ENCODE results near the gene HAX1.
A peak's percentile ranks its signal among the peaks of the same experiment; 100 is the strongest.
"Not testable (repeated sequence)": the region's sequence is repeated elsewhere in the genome, so short reads cannot be mapped to it uniquely, and the experiment has no call there.

Gene HAX1

GRCh38 chr1:154272999-154273563, 652 bp downstream of the HAX1 start:
- no peak for TF ChIP-seq CTCF (IDR thresholded peaks at IDR 0.05; ENCODE audit: low read length, missing control alignments)
- H3K4me3 ChIP-seq (replicated peaks; ENCODE audit: low read depth, low read length): peak overlapping the region; percentile 85
- DNase-seq (ENCODE audit: low read depth): no peak

- no peak overlapping the region for H3K4me3 ChIP-seq (replicated peaks; ENCODE audit: low read depth, low read length)
- no peak for DNase-seq (ENCODE audit: low read depth)
- TF ChIP-seq CTCF (IDR thresholded peaks at IDR 0.05; ENCODE audit: low read length, missing control alignments): peak; percentile 33
These were observed 4.4 kb downstream of the HAX1 start for GRCh38 chr1:154276797-154277196.

GRCh38 chr1:154287591-154287990, 15.2 kb downstream of the HAX1 start:
- H3K4me3 ChIP-seq (replicated peaks; ENCODE audit: low read depth, low read length); DNase-seq (ENCODE audit: low read depth): not testable (repeated sequence)

- no peak for TF ChIP-seq CTCF (IDR thresholded peaks at IDR 0.05; ENCODE audit: low read length, missing control alignments)
- DNase-seq (ENCODE audit: low read depth): no peak
- no peak overlapping the region for H3K4me3 ChIP-seq (replicated peaks; ENCODE audit: low read depth, low read length)
These were observed 16.2 kb downstream of the HAX1 start for GRCh38 chr1:154288661-154289060.

- TF ChIP-seq CTCF (IDR thresholded peaks at IDR 0.05; ENCODE audit: low read length, missing control alignments): no peak
- DNase-seq (ENCODE audit: low read depth): no peak
- H3K4me3 ChIP-seq (replicated peaks; ENCODE audit: low read depth, low read length): no peak overlapping the region
These were observed 18.5 kb downstream of the HAX1 start for GRCh38 chr1:154290921-154291320.

GRCh38 chr1:154295408-154296235, 23.2 kb downstream of the HAX1 start:
- no peak for DNase-seq (ENCODE audit: low read depth)

GRCh38 chr1:154301582-154301981, 29.2 kb downstream of the HAX1 start:
- DNase-seq (ENCODE audit: low read depth): no peak

More at GRCh38 chr1:154295408-154296235, 23.2 kb downstream of the HAX1 start:
- no peak for TF ChIP-seq CTCF (IDR thresholded peaks at IDR 0.05; ENCODE audit: low read length, missing control alignments)
- H3K4me3 ChIP-seq (replicated peaks; ENCODE audit: low read depth, low read length): no peak overlapping the region

More at GRCh38 chr1:154301582-154301981, 29.2 kb downstream of the HAX1 start:
- H3K4me3 ChIP-seq (replicated peaks; ENCODE audit: low read depth, low read length): no peak overlapping the region
- no peak for TF ChIP-seq CTCF (IDR thresholded peaks at IDR 0.05; ENCODE audit: low read length, missing control alignments)

Data from fibroblast of pulmonary artery (primary cell).